ES-I3 (cell line): ENCODE data around the gene NXF2.
"Not testable (repeated sequence)": the region's sequence is repeated elsewhere in the genome, so short reads cannot be mapped to it uniquely, and the experiment has no call there.

ENCODE experiments used
- H3K36me3 ChIP-seq: 2 replicates; pipeline ENCODE4 v1.6.1; 2013; ENCODE audit warnings: mild to moderate bottlenecking, low read length, control low read depth, moderate library complexity; ENCODE audit not compliant: insufficient read depth
- H3K4me1 ChIP-seq: 2 replicates; pipeline ENCODE4 v1.6.1; 2013; ENCODE audit warnings: mild to moderate bottlenecking, control low read depth, low read length; ENCODE audit not compliant: insufficient read depth
- H3K9ac ChIP-seq: 2 replicates; pipeline ENCODE4 v1.6.1; 2013; ENCODE audit warnings: low read depth, mild to moderate bottlenecking, low read length, moderate library complexity
- H3K9me3 ChIP-seq: 2 replicates; pipeline ENCODE4 v1.6.1; 2013; ENCODE audit warnings: mild to moderate bottlenecking, low read length, moderate library complexity; ENCODE audit not compliant: control insufficient read depth, insufficient read depth

Gene NXF2

DNA sequence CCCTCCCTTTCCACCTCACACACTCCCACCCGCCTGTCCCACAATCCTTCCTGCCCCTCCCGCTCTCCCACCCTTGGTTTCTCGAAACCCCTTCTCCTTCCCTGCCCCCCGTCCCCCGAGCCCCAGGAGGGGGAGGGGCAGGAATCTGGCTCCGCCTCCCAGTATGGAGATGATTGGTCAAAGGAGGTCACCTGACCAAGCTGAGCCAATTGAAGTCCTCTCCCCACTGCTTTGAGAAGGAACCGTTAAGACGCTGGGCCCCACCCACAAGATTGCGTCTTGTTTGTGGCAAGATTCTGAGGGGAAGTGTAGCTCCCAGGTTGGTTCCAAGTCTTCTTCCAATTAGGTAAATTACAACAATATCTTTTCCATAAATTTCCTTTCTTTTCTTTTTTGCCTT is at the start of gene NXF2:
NXF2 (plus strand) TSS at position 275 of the 400 bp plus-strand sequence. CDS start 59,912 bp downstream, outside the sequence.
- H3K4me1 ChIP-seq, H3K9ac ChIP-seq, H3K9me3 ChIP-seq: not testable (repeated sequence)

DNA sequence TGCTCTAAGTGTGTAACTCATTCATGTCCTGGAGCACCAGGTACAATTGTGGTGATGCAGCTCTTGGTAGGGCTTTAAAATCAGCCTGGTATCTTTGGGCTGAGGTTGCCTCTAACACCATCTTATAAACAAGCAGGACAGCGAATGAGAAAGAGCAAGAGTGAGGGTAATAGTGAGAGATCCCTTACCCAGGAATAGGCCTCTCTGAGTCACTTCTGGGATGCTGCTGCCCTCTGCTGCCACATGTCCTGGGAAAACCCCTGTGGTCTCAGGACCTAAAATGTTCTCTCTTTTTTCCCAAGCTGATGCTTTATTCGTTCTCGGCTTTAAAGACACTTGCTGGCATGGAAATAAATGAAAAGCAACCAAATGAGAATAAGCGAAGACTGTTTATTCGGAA is 39.0 kb upstream of the NXF2 start:
- not testable (repeated sequence) for H3K9ac ChIP-seq, H3K36me3 ChIP-seq, H3K9me3 ChIP-seq, H3K4me1 ChIP-seq

More for the DNA sequence above, at the start of gene NXF2:
- not testable (repeated sequence) for H3K36me3 ChIP-seq

GRCh38 chrX:102214986-102215385 is 32.0 kb upstream of the NXF2 start, which contains the start of gene TCP11X1:
TCP11X1 (plus strand) TSS chrX:102215301.
- H3K36me3 ChIP-seq, H3K9me3 ChIP-seq, H3K4me1 ChIP-seq, H3K9ac ChIP-seq: not testable (repeated sequence)

GRCh38 chrX:102216497-102216896 is 30.5 kb upstream of the NXF2 start:
- not testable (repeated sequence) for H3K9ac ChIP-seq, H3K9me3 ChIP-seq, H3K4me1 ChIP-seq, H3K36me3 ChIP-seq

GRCh38 chrX:102235678-102236077 is 11.3 kb upstream of the NXF2 start:
- not testable (repeated sequence) for H3K9me3 ChIP-seq, H3K9ac ChIP-seq, H3K36me3 ChIP-seq

GRCh38 chrX:102240265-102240664 is 6.7 kb upstream of the NXF2 start:
- not testable (repeated sequence) for H3K9me3 ChIP-seq, H3K4me1 ChIP-seq, H3K36me3 ChIP-seq, H3K9ac ChIP-seq

More at GRCh38 chrX:102235678-102236077, 11.3 kb upstream of the NXF2 start:
- H3K4me1 ChIP-seq: not testable (repeated sequence)

DNA sequence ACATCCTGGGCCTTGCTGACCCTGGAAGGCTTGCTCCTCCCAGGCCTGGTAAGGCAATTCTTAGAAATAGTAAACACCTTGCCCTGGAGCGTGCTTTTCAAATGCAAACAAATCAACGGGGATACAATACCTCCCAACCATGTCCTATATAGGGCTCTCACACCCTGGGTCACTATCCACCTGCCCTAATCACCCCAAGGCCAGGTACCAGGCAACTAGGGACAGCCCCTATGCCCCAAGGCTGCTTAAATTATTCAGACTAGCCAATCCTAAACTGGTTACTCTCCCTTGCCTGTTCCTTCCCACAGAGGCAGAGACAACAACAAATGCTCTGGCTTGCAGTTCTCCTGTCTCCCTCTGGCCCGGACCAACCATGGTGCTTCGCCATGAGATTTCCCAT is 25.3 kb downstream of the NXF2 start:
- not testable (repeated sequence) for H3K9me3 ChIP-seq, H3K36me3 ChIP-seq, H3K4me1 ChIP-seq, H3K9ac ChIP-seq

- H3K4me1 ChIP-seq: no peaks in the 10 kb centered on the region
- H3K36me3 ChIP-seq: no peaks in the 10 kb centered on the region
- no peaks in the 10 kb centered on the region for H3K9me3 ChIP-seq
- no peak overlapping the region for H3K9ac ChIP-seq
These were observed 91.2 kb downstream of the NXF2 start for GRCh38 chrX:102338162-102338561.

DNA sequence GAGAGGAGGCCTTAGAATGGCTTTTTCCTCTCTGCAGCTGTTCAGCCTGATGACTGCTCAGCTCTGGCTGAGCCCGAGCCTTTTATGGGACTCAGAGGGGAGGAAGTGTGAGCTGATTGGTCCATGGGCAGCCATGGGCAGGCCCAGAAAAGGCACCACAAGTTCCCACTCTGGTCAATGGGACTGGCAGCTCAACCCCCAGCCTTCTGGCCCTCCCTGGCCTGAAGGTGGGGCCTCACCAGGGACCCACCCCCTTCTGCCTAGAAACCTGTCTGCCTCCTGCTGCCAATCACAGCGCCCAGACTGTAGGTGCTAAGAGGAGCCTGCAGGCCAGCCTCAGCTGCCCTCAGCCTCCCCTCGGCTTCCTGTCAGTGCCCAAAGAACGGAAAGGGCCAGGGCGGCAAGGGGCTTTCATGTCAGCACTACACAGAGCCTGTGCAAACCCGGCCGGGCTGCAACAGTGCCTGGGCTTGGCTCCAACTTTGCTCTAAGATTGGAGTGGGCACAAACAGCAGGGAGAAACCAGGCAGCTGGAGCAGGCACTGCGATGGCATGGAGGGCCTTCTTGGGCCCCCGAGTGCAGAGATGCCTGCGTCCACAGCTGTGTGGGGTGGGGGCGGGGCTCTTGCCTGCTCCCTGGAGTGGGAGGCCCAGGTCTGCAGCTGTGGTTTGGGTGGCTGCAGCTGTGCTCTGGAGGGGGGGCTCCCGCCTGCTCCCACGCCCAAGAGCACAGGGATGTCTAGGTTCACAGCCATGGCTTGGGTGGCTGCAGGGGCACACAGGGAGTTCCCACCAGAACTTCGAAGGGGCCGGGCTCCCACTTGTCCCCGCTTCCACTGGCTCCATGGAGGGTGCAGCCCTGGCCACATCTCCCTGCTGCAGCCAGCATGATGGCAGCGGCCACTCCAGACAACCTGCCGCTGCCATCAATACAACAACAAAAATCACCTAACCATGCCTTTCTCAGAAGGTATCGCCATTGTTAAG is 92.6 kb downstream of the NXF2 start:
- Histone ChIP-seq H3K4me1 (no peaks in the 10 kb centered on the region), H3K9ac (peak overlapping the region; percentile 29; the same call in 1 of the 2 replicates)

DNA sequence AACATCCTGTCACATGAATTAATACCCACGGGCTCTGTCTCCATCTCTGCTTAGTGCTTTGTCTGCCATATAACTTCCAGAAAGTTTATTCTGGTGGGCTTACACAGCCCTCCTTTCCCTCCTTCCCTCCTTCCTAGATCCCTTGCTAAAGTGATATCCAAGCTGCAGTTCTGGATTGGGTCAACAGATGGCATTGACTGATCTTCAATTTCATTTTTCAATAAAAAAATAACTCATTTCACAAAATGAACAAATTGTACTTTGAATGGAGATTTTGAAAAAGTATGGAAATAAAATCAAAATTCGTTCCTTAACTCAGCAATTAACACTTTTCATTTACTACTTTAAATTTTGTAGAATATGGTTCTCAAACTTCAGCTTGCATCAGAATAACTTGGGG is 94.9 kb downstream of the NXF2 start:
- Histone ChIP-seq H3K36me3 (no peaks in the 10 kb centered on the region), H3K4me1 (no peaks in the 10 kb centered on the region), H3K9me3 (no peaks in the 10 kb centered on the region), H3K9ac (no peak overlapping the region)

More for the DNA sequence above, 92.6 kb downstream of the NXF2 start:
- no peaks in the 10 kb centered on the region for H3K9me3 ChIP-seq
- H3K36me3 ChIP-seq: no peaks in the 10 kb centered on the region

- Histone ChIP-seq H3K9me3 (no peaks in the 10 kb centered on the region), H3K36me3 (no peaks in the 10 kb centered on the region), H3K4me1 (no peaks in the 10 kb centered on the region), H3K9ac (no peak overlapping the region)
These were observed 98.9 kb downstream of the NXF2 start for GRCh38 chrX:102345916-102346315.
